H1 (cell line): ENCODE data around the gene SORCS3. TPM values are rescaled to one million over a fixed set of nuclear protein-coding genes. Genes with fewer than 3 reads are reported as not detected.

Experiments
- CTCF ChIA-PET: fragments of 300-600 bp; sonication (Branson Sonifier 250); formaldehyde crosslinking; loops from one replicate; lab custom pipeline; 2021; ENCODE audit not compliant: partially characterized antibody; lab: Charles Lee
- POLR2A ChIA-PET: fragments of 300-600 bp; sonication (Branson Sonifier 250); formaldehyde crosslinking; loops from one replicate; lab custom pipeline; 2021; ENCODE audit warnings: inconsistent platforms; ENCODE audit not compliant: partially characterized antibody; lab: Charles Lee
- DNase-seq, 2 experiments: peaks; one replicate each; pipeline versions ENCODE4 v3.0.0 to v3.0.0-alpha.2; 2010 to 2022; ENCODE audit warnings: low spot score in 2 of 2, low read depth in 1 of 2, mixed read lengths in 1 of 2
- FAIRE-seq: peaks from 2 replicates; lab custom pipeline; 2011; peaks lifted over from hg19 to GRCh38; lab: Jason Lieb, UNC
- H2AFZ ChIP-seq: 2 replicates; pipeline ENCODE4 v1.8.1; 2012; ENCODE audit warnings: low read length, inconsistent platforms
- H2AK5ac ChIP-seq: 2 replicates; pipeline ENCODE4 v1.6.1; 2013; ENCODE audit warnings: low read depth, low read length
- H2BK120ac ChIP-seq: replicated peaks from 2 replicates; pipeline ENCODE3; 2013; ENCODE audit warnings: low read depth, low read length, inconsistent platforms
- H2BK12ac ChIP-seq: 2 replicates; pipeline ENCODE4 v1.6.1; 2013; ENCODE audit warnings: low read depth, low read length
- H2BK15ac ChIP-seq: 2 replicates; pipeline ENCODE4 v1.6.1; 2013; ENCODE audit warnings: low read length
- H2BK20ac ChIP-seq: 2 replicates; pipeline ENCODE4 v1.6.1; 2013; ENCODE audit warnings: low read length
- H2BK5ac ChIP-seq: 2 replicates; pipeline ENCODE4 v1.6.1; 2013; ENCODE audit warnings: low read depth, low read length
- H3K14ac ChIP-seq: 2 replicates; pipeline ENCODE4 v1.6.1; 2013; ENCODE audit warnings: inconsistent platforms; ENCODE audit not compliant: insufficient read length
- H3K18ac ChIP-seq: 2 replicates; pipeline ENCODE4 v1.6.1; 2013; ENCODE audit warnings: low read length; ENCODE audit errors: extremely low read depth
- H3K23ac ChIP-seq: 2 replicates; pipeline ENCODE4 v1.6.1; 2013; ENCODE audit warnings: inconsistent platforms; ENCODE audit not compliant: insufficient read length
- H3K23me2 ChIP-seq: 2 replicates; pipeline ENCODE4 v1.6.1; 2013; ENCODE audit warnings: low read depth, low read length
- H3K27ac ChIP-seq: 2 replicates; pipeline ENCODE4 v1.6.1; 2011; ENCODE audit warnings: low read depth, low read length, inconsistent platforms
- H3K27me3 ChIP-seq, 4 experiments: replicated peaks in 1 of 4; 1 replicate in 1 of 4; 2 replicates in 3 of 4; pipeline versions ENCODE4 v1.6.1 to v1.8.1; 2011 to 2013; ENCODE audit warnings: low read length in 3 of 4, mild to moderate bottlenecking in 3 of 4, inconsistent platforms in 2 of 4, mixed read lengths in 2 of 4, moderate library complexity in 1 of 4; ENCODE audit not compliant: control insufficient read depth in 3 of 4, insufficient read depth in 3 of 4; ENCODE audit errors: extremely low read depth in 1 of 4
- H3K36me3 ChIP-seq, 4 experiments: 2 replicates each; pipeline versions ENCODE4 v1.6.1 to v1.8.1; 2011 to 2013; ENCODE audit warnings: mild to moderate bottlenecking in 4 of 4, low read length in 3 of 4, moderate library complexity in 2 of 4, control low read depth in 1 of 4, inconsistent platforms in 1 of 4; ENCODE audit not compliant: insufficient read depth in 4 of 4, control insufficient read depth in 2 of 4
- H3K4ac ChIP-seq: replicated peaks from 2 replicates; pipeline ENCODE3; 2013; ENCODE audit warnings: low read length, low read depth, mixed read lengths, inconsistent platforms; ENCODE audit not compliant: insufficient read length
- H3K4me1 ChIP-seq, 4 experiments: replicated peaks in 1 of 4; 1 replicate in 1 of 4; 2 replicates in 3 of 4; pipeline versions ENCODE4 v1.6.1 to v1.8.1; 2011 to 2013; ENCODE audit warnings: low read length in 3 of 4, inconsistent platforms in 2 of 4, mixed read lengths in 1 of 4; ENCODE audit not compliant: insufficient read depth in 4 of 4, control insufficient read depth in 3 of 4
- H3K4me2 ChIP-seq, 2 experiments: 2 replicates each; pipeline versions ENCODE4 v1.6.1 to v1.8.1; 2011 to 2013; ENCODE audit warnings: low read depth in 2 of 2, low read length in 2 of 2, control low read depth in 1 of 2, inconsistent platforms in 1 of 2, mild to moderate bottlenecking in 1 of 2; ENCODE audit not compliant: insufficient read depth in 1 of 2
- H3K4me3 ChIP-seq, 4 experiments: fragments of 200-600, 300-600 bp in 1 of 4; sonication (generic), shearing (Covaris generic), sonication (Bioruptor Twin) in 1 of 4; 2 replicates each; pipeline versions ENCODE4 v1.5.1 to v1.8.1; 2011 to 2016; ENCODE audit warnings: low read length in 4 of 4, low read depth in 3 of 4, control low read depth in 2 of 4, inconsistent platforms in 2 of 4, mild to moderate bottlenecking in 2 of 4, mixed read lengths in 1 of 4, moderate library complexity in 1 of 4; ENCODE audit not compliant: insufficient read depth in 2 of 4; ENCODE audit errors: extremely low read depth in 1 of 4
- H3K56ac ChIP-seq: replicated peaks from 2 replicates; pipeline ENCODE3; 2013; ENCODE audit warnings: low read depth, mild to moderate bottlenecking, mixed read lengths, low read length, inconsistent platforms; ENCODE audit not compliant: insufficient read length
- H3K79me1 ChIP-seq: 2 replicates; pipeline ENCODE4 v1.6.1; 2013; ENCODE audit warnings: low read depth, low read length, control low read depth
- H3K79me2 ChIP-seq, 2 experiments: 2 replicates each; pipeline versions ENCODE4 v1.6.1 to v1.8.1; 2012 to 2013; ENCODE audit warnings: low read length in 2 of 2, mild to moderate bottlenecking in 2 of 2, inconsistent platforms in 1 of 2; ENCODE audit not compliant: insufficient read depth in 2 of 2, control insufficient read depth in 1 of 2
- H3K9ac ChIP-seq, 4 experiments: replicated peaks in 1 of 4; 1 replicate in 1 of 4; 2 replicates in 3 of 4; pipeline versions ENCODE4 v1.6.1 to v1.8.1; 2011 to 2013; ENCODE audit warnings: low read depth in 3 of 4, low read length in 3 of 4, control low read depth in 2 of 4, mild to moderate bottlenecking in 2 of 4, moderate library complexity in 2 of 4, inconsistent platforms in 1 of 4; ENCODE audit errors: extremely low read depth in 1 of 4
- H3K9me3 ChIP-seq, 2 experiments: 2 replicates each; pipeline versions ENCODE4 v1.6.1 to v1.8.1; 2012 to 2013; ENCODE audit warnings: mild to moderate bottlenecking in 2 of 2, moderate library complexity in 2 of 2, control low read depth in 1 of 2, inconsistent platforms in 1 of 2, low read depth in 1 of 2, low read length in 1 of 2, mixed read lengths in 1 of 2; ENCODE audit not compliant: insufficient read depth in 2 of 2
- H4K20me1 ChIP-seq, 2 experiments: replicated peaks in 1 of 2; 2 replicates each; pipeline versions ENCODE3 to v1.8.1; 2011 to 2013; ENCODE audit warnings: inconsistent platforms in 2 of 2, low read length in 2 of 2, mild to moderate bottlenecking in 1 of 2; ENCODE audit not compliant: insufficient read depth in 2 of 2, control insufficient read depth in 1 of 2
- H4K5ac ChIP-seq: 2 replicates; pipeline ENCODE4 v1.6.1; 2013; ENCODE audit warnings: low read length, low read depth, mixed read lengths, inconsistent platforms; ENCODE audit not compliant: insufficient read length
- H4K8ac ChIP-seq: 2 replicates; pipeline ENCODE4 v1.8.0; 2013; ENCODE audit warnings: mild to moderate bottlenecking, moderate library complexity, low read length, inconsistent platforms; ENCODE audit not compliant: insufficient read depth; ENCODE audit errors: extremely low read depth
- H4K91ac ChIP-seq: replicated peaks from 2 replicates; pipeline ENCODE3; 2013; ENCODE audit warnings: low read length, mixed read lengths, inconsistent platforms; ENCODE audit not compliant: insufficient read length
- CBX5 ChIP-seq: fragments of 300-800, 300-1000 bp; sonication (generic); IDR thresholded peaks from 2 replicates; pipeline ENCODE4 v1.7.1; 2016; ENCODE audit warnings: antibody characterized with exemption, low read length, low read depth
- WGBS, 2 experiments: shearing (Covaris generic) in 1 of 2; methylation state at CpG; one replicate each; pipeline versions ENCODE4 v1.1.6 to v1.1.7; 2013 to 2015; ENCODE audit warnings: low lambda C conversion rate in 2 of 2, mixed read lengths in 2 of 2, inconsistent platforms in 1 of 2, low coverage in 1 of 2, missing lambda C conversion rate in 1 of 2; ENCODE audit not compliant: insufficient replicate concordance in 2 of 2, insufficient coverage in 1 of 2, insufficient read length in 1 of 2; ENCODE audit errors: extremely low coverage in 1 of 2, missing lambda C conversion rate in 1 of 2; 5-methylcytosine and 5-hydroxymethylcytosine counted together
- polyA plus RNA-seq, 7 experiments: library from polyadenylated mRNA; depleted of rRNA in 3 of 7; stranded (reverse) in 5 of 7; unstranded in 2 of 7; fragments of >200 nt in 5 of 7; fragments of 200-250 nt in 2 of 7; gene quantifications; 1 replicate in 5 of 7; 2 replicates in 1 of 7; 4 replicates in 1 of 7; pipeline versions ENCODE4 v1.2.1 to v1.2.3, GENCODE V29; 2011 to 2013; ENCODE audit warnings: missing spikeins in 2 of 7, mixed read lengths in 2 of 7
- total RNA-seq: library from RNA; stranded (reverse); fragmentation: NEBNext Ultra II Directional; extraction: Animal tissue kit (Norgen Biotek cat#: 25700); gene quantifications from 2 replicates; pipeline ENCODE4 v1.2.1, GENCODE V29; 2021

The SORCS3 gene
- total and polyA plus RNA-seq, 2 of the 8 experiments (the other 6 are each of a cell fraction or from before 2014, with no cell fraction given), result 0.26 to 0.88 TPM

DNA sequence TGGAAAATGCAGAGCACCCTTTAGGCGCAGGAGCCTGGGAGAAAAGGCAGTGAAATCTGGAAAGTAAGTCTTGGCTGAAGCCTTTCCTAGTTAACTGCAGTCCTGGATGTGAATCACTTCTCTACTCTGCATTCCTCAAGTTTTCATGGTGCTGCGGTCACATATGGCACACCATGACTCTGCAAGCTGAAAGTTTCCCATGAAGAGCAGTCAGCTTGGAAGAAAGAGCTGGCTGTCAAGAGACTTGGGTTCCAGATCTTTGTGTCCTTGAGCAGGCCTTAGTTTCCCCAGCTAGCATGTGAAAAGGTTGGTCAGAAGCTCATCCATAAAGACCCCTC is 548.3 kb downstream of the SORCS3 start:
- ChIA-PET CTCF (interaction anchor here (1.2 kb wide), 1 partner anchor 117 kb away, joined by 4 read pairs; no protein-coding TSS in a partner anchor), POLR2A (no interaction called here)
- WGBS, 2 experiments, result 90% methylated on average over 2 of the region's 2 CpGs; no CpG with 5 or more reads in 1 of the 2 experiments
- H2BK20ac ChIP-seq, result no peak overlapping the region
- no peaks in the 10 kb centered on the region for H3K9me3 ChIP-seq
- H3K23ac ChIP-seq, result no peak overlapping the region
- H3K4me2 ChIP-seq, result no peak overlapping the region
- no peak overlapping the region for H4K8ac ChIP-seq
- H3K27me3 ChIP-seq, result no peaks in the 10 kb centered on the region
- no peak overlapping the region for H2BK120ac ChIP-seq
- H3K4ac ChIP-seq, result no peak overlapping the region
- H2BK5ac ChIP-seq, result no peak overlapping the region
- H3K79me2 ChIP-seq, result no peaks in the 10 kb centered on the region
- H2BK12ac ChIP-seq, result no peak overlapping the region
- no peak overlapping the region for H3K27ac ChIP-seq
- H2AK5ac ChIP-seq, result no peak overlapping the region
- no peaks in the 10 kb centered on the region for H3K79me1 ChIP-seq
- no peak for DNase-seq
- H4K20me1 ChIP-seq, result no peaks in the 10 kb centered on the region
- no peak overlapping the region for H3K9ac ChIP-seq
- no peak overlapping the region for H3K14ac ChIP-seq
- H3K36me3 ChIP-seq, result no peaks in the 10 kb centered on the region
- no peak overlapping the region for H3K56ac ChIP-seq
- H3K4me1 ChIP-seq, result peaks cover 0 to 3% (median 1%) of the 10 kb centered on the region in 4 experiments; a peak in 3 of 7 replicates
- H3K4me3 ChIP-seq, result no peak overlapping the region
- no peak overlapping the region for H4K5ac ChIP-seq
- FAIRE-seq, result no peak
- H3K18ac ChIP-seq, result no peak overlapping the region
- no peaks in the 10 kb centered on the region for H3K23me2 ChIP-seq
- peak overlapping the region; percentile 45; the same call in 1 of the 2 replicates for H2AFZ ChIP-seq
- H4K91ac ChIP-seq, result no peak overlapping the region
- H2BK15ac ChIP-seq, result no peak overlapping the region
- TF ChIP-seq CBX5, result no peak
